H7 (cell line): Measurements from ENCODE around the gene GLTPD2. TPM values are rescaled to one million over a fixed set of nuclear protein-coding genes. Genes with fewer than 3 reads are reported as not detected.
A peak's percentile ranks its signal among the peaks of the same experiment; 100 is the strongest.

ENCODE experiments used
- DNase-seq: peaks from one replicate; pipeline ENCODE4 v3.0.0; 2012
- H3K27me3 ChIP-seq: 2 replicates; pipeline ENCODE4 v1.6.0; 2011; ENCODE audit warnings: mild to moderate bottlenecking, low read length; ENCODE audit not compliant: control insufficient read depth, insufficient read depth
- H3K36me3 ChIP-seq: replicated peaks from 2 replicates; pipeline ENCODE4 v1.5.1; 2011; ENCODE audit warnings: low read length; ENCODE audit not compliant: control insufficient read depth, insufficient read depth
- H3K4me3 ChIP-seq: 2 replicates; pipeline ENCODE4 v1.5.1; 2011; ENCODE audit warnings: low read depth, mild to moderate bottlenecking, control low read depth, low read length, moderate library complexity; ENCODE audit not compliant: insufficient read depth
- total RNA-seq: library from RNA; depleted of rRNA; stranded (reverse); fragments of >200 nt; shearing (Covaris generic); gene quantifications from 2 replicates; pipeline ENCODE4 v1.2.3, GENCODE V29; 2014

Gene GLTPD2
- total RNA-seq, 1 experiment from 2014 or later: not detected

DNA sequence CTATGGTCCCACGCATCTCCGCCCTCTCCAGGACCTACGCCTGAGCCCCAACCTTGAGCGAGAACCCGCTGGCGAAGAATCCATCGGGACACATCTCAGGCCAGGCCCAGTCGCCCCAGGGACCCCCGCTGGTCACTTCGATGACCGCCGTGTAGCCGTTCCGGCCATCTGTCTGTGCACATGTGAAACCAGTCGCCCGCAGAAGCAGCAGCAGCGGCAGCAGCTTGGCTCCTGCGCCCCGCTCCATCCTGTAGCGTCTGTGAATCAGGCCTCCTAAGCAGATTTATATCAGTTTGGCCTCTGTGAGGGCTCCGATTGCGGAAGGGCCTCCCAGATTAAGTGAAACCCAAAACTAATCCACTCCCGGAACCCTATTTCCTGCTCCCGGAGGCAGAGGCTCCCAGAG, 2.7 kb upstream of the GLTPD2 start, which contains the start of gene VMO1:
VMO1 (minus strand) TSS at position 259 of the 406 bp plus-strand sequence; CDS start at position 247, 12 bp downstream.
- no peak within 1 kb of the TSS for H3K4me3 ChIP-seq
- H3K27me3 ChIP-seq: peaks cover 31% of the 10 kb centered on the region
- DNase-seq: no peak
- no peaks in the 10 kb centered on the region for H3K36me3 ChIP-seq

DNA sequence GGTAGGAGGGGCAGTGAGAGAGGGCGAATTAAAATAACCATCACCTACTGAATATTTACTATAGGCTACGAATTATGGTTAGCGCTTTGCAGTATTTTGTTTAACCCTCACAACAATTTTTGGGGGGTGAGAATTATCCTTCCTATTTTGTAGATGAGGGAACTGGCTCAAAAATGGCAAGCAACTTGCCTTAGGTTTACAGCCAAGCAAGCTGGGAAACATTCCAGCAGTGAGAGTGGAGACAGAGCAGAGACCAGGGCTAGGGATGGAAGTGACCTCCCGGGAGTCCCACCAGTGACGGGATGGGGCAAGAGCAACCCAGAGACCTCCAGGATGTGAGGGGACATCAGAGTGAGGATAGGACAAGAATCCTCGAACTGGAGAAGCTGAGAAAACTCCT, 2.2 kb upstream of the GLTPD2 start:
- Histone ChIP-seq H3K36me3 (no peaks in the 10 kb centered on the region), H3K27me3 (peaks cover 33% of the 10 kb centered on the region), H3K4me3 (no peak overlapping the region)
- DNase-seq: peak; percentile 55

DNA sequence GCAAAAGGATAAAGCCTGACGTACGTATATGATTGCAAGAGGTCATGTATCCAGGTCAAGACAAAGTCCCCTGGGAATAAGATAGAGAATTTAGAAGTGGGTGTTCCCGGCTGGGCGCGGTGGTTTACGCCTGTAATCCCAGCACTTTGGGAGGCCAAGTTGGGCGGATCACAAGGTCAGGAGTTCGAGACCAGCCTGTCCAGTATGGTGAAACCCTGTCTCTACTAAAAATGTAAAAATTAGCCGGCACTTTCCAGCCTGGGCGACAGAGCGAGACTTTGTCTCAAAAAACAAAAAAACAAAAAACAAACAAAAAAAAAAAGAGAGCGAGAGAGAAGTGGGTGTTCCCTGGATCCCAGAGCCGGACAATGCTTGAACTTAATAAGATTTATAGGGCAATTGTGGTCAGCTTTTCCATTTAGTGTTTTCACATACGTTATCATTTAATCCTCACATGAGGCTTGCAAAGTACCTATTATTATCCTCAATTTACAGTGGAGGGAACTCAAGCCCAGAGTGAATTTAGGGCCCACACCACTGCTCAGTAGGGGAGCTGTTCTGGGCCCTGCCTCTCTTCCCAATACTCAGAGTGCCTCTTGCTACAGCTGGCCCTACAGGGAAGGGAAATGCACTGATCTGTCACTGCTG, 481 bp upstream of the GLTPD2 start:
- peak overlapping the region; percentile 69; the same call in 1 of the 2 replicates for H3K4me3 ChIP-seq
- no peaks in the 10 kb centered on the region for H3K36me3 ChIP-seq
- no peak for DNase-seq
- H3K27me3 ChIP-seq: peaks cover 31% of the 10 kb centered on the region

DNA sequence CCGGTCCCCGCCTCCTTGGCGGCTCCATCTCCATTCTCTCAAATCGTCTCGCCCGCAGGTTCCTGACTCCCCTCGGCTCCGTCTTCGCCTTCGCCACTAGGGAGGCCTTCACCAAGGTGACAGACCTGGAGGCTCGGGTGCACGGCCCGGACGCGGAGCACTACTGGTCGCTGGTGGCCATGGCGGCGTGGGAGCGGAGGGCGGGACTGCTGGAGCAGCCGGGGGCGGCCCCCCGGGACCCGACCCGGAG, 862 bp downstream of the GLTPD2 start:
- H3K36me3 ChIP-seq: no peaks in the 10 kb centered on the region
- DNase-seq: no peak
- peak overlapping the region; percentile 69 for H3K4me3 ChIP-seq
- peaks cover 31% of the 10 kb centered on the region for H3K27me3 ChIP-seq

DNA sequence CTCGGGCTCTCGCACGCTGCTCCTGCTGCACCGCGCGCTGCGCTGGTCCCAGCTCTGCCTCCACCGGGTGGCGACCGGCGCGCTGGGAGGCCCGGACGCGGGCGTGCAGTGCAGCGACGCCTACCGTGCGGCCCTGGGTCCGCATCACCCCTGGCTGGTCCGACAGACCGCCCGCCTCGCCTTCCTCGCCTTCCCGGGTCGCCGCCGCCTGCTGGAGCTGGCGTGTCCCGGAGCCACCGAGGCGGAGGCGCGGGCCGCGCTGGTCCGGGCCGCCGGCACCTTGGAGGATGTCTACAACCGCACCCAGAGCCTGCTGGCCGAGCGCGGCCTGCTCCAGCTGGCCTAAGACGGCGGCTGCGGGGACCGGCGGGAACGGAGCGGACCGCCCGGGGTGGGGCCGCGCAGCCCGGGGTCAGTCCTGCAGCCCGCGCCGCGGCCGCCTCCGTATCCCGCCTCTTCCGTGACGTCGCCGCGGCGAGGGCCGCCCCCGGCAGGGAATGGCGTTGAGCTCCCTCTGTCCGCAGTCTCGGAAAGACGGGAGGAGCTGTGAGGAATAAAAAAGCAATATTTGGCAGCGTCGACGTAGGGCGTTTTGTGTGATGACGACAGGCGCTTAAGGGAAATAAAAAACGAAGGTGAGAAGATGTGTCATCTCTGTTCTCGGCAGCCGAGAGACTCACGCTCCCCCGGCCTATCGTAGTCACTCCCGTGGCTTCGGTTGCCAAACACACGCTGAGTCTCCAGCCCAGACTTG, 1.4 kb downstream of the GLTPD2 start:
- H3K27me3 ChIP-seq: peaks cover 31% of the 10 kb centered on the region
- no peaks in the 10 kb centered on the region for H3K36me3 ChIP-seq
- H3K4me3 ChIP-seq: peak overlapping the region; percentile 69
- peak; percentile 94 for DNase-seq

DNA sequence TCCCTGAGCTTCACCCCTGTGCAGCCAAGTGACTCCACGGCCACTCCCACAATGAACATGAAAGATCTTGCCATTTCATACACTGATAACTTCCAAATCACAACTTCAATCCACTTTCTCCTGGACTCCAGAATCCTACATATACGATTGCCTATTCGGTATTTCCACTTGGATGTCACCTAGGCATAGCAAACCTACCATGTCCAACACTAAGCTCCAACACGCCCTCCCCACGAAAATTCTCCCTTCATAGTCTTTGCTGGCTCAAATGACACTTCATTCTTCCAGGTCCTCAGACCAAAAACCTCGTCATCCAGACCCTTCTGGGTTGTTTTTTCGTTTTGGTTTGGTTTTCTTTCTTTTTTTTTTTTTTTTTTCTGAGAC, 1.9 kb downstream of the GLTPD2 start:
- H3K36me3 ChIP-seq: no peaks in the 10 kb centered on the region
- peak overlapping the region; percentile 69 for H3K4me3 ChIP-seq
- no peak for DNase-seq
- H3K27me3 ChIP-seq: peaks cover 31% of the 10 kb centered on the region

DNA sequence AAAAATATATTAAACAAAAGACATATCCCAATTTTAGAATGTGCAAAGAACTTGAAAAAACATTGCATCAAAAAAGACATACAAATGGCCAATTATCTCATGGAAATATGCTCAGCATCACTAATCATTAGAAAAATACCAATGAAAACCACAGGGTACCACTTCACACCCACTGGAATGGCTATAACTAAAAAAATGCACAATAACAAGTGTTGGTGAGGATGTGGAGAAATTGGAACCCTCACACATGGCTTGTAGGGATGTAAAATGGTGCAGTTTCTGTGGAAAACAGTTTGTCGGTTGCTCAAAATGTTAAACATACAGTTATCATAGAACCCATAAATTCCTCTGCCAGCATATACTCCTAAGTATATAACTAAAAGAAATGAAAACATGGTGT, 6.4 kb downstream of the GLTPD2 start:
- Histone ChIP-seq H3K27me3 (peaks cover 9% of the 10 kb centered on the region), H3K36me3 (peaks cover 17% of the 10 kb centered on the region), H3K4me3 (no peak overlapping the region)
- no peak for DNase-seq

DNA sequence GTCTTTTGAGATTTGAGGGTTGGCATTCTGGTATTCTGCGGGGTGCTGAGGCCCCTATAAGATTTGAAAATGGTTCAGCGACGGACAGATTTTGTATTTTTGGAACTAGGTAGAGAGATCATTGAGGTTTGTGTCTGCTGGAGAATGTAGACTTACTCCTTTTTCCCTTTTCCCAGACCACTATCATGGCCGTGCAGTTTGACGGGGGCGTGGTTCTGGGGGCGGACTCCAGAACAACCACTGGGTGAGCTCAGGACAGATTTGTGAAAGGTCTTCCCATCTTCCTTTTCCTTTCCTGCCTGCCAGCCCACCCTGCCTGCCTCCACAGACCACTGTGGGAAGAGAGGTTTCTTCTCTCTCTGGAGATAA, 7.8 kb downstream of the GLTPD2 start:
- Histone ChIP-seq H3K4me3 (peak overlapping the region; percentile 65), H3K27me3 (no peaks in the 10 kb centered on the region; the same call in 1 of the 2 replicates), H3K36me3 (peaks cover 17% of the 10 kb centered on the region)
- peak; percentile 84 for DNase-seq

DNA sequence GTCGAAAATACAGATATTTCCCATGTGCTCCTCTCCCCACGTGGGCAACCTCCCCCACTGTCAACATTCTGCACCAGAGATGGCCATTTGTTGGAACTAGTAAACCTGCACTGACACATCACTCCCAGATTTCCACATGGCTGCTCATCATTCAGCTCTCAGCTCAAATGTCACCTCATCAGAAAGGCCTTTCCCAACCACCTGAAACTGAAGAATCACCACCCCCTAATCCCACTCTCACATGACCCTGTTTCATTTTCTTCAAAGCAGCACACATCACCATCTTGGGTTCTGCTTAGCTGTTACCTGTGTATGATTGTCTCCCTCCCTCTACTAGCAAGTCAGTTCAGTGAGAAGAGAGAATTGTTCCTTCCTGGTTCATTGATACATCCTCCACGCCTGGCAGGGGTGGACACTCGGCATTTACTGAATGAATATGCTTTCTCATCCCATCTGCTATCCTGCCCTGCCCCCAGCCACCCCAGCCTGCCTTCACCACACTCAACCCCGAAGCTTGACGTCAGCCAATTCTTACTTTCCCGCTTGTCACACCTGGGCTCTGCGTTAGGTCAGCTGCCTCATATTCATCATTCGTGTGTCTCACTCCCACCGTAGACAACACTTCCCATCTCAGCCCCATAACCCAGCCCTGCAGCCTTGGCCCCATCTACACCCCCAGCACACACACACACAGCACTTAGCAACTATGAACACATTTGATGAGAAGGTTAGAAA, 11.9 kb downstream of the GLTPD2 start:
- peaks cover 17% of the 10 kb centered on the region for H3K36me3 ChIP-seq
- H3K27me3 ChIP-seq: no peaks in the 10 kb centered on the region
- H3K4me3 ChIP-seq: no peak overlapping the region
- no peak for DNase-seq

DNA sequence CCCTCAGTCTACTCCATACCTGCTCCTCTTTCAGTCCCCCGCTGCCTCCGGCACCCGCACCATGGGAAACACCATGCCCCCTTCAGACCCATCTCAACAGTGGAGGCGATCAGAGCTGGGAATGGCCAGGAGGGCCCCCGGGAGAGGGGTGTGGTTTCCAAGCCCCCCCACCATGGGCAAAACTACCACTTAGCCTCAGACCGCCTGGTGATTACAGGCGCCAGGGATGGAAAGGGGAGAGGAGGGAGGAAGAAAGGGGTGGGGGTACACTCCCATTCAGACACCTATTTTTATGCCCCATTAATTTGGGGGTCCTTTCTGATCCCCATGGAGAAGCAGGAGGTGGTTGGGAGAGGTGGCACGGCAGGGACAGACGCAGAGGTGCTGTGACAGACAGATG, 13.5 kb downstream of the GLTPD2 start, which contains the start of gene C17orf114:
C17orf114 (minus strand) TSS at position 101 of the 400 bp plus-strand sequence.
- Histone ChIP-seq H3K36me3 (peaks cover 16% of the 10 kb centered on the region), H3K4me3 (no peak within 1 kb of the TSS), H3K27me3 (no peaks in the 10 kb centered on the region)
- peak; percentile 28 for DNase-seq

DNA sequence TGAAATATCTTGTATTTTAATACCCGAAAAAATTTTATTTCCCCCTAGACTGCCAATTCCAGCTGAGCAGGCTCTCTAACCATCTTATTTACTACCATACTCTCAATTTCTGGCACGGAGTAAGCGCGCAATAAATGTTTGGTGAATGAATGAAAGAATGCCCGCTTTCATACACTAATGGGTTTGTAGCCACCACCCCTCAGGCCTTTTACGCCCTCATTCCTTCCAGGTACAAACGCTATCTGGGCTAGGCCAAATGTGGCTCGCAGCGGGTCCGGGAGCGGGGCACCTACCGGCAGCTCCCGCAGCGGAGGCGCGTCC, 17.7 kb downstream of the GLTPD2 start:
- Histone ChIP-seq H3K27me3 (no peaks in the 10 kb centered on the region), H3K4me3 (peak overlapping the region; percentile 57), H3K36me3 (peaks cover 11% of the 10 kb centered on the region)
- no peak for DNase-seq

DNA sequence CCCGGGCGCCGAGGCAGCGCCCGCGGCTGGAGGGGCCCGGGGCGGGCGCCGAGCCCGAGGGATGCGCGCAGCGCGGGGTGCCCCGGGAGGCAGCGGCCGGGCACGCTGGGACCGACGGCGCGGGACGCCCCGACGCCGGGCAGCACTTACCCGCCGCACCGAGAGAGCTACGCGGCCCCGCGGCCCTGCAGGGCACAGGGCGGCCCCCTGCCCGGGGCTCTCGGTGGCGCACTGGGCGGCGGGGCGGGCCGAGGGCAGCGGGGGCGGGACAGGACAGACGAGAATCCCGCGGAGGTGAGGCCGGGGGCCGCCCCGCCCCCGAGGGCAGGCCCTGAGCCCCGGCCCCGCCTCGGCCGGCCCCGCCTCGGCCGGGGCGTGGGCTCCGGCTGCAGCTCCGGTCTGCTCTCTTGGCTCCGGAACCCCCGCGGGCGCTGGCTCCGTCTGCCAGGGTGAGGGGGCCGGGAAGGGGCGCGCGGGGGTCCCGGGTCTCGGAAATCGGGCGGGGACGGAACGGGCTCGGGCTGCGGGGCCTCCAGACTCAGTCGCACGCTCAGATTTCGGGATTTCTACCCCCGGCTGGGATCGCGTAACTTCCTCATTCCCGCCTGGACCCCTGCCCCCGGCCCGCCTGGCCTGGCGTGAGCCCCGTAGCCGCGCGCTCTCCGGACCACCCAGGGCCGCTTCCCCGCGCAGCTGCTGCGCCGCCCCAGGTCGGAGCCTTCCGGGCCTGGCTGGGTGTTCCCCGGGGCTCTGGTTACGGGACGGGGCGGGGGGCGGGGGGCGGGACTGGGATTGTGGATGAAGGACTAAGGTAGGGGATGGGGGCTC, 18.2 kb downstream of the GLTPD2 start, which contains the start of gene PLD2:
PLD2 (plus strand) TSS at position 376 of the 828 bp plus-strand sequence. CDS start 621 bp downstream, outside the sequence.
- peaks cover 11% of the 10 kb centered on the region for H3K36me3 ChIP-seq
- DNase-seq: peak; percentile 100
- H3K27me3 ChIP-seq: no peaks in the 10 kb centered on the region

DNA sequence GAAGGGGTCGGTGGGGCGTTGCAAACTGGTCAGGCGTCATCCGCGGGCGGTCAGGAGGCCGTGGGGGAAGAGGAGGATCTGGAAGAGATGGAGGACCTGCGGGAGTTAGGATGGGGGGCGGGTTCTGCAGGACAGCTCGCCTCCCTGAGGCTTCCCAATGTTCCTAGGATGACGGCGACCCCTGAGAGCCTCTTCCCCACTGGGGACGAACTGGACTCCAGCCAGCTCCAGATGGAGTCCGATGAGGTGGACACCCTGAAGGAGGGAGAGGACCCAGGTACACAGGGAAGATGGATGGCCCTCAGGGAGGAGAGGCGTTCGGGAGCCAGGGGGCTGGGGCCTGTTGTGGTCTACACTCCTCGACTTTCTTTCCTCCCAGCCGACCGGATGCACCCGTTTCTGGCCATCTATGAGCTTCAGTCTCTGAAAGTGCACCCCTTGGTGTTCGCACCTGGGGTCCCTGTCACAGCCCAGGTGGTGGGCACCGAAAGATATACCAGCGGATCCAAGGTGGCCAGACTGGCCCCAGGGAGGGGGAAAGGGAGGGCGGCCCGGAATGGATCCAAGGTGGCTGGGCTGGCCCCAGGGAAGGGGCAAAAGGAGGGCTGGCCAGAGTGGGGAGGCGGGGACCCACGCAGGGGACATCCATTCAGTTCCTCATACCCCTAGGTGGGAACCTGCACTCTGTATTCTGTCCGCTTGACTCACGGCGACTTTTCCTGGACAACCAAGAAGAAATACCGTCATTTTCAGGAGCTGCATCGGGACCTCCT, 19.0 kb downstream of the GLTPD2 start:
- Histone ChIP-seq H3K4me3 (peak overlapping the region; percentile 84), H3K27me3 (no peaks in the 10 kb centered on the region), H3K36me3 (peaks cover 11% of the 10 kb centered on the region)
- peak; percentile 76 for DNase-seq

More for the DNA sequence above, 18.2 kb downstream of the GLTPD2 start, which contains the start of gene PLD2:
- peak within 1 kb of the TSS; percentile 84 for H3K4me3 ChIP-seq
